ENCODE results near the gene ULK4.

GRCh38 chr3:41260063-41260450 lies 701.8 kb downstream of the ULK4 start:
- TF ChIP-seq SPI1 (IDR thresholded peaks at IDR 0.05; ENCODE audit: low read depth, low read length), result no peak
- TF ChIP-seq POLR2A (IDR thresholded peaks at IDR 0.05; ENCODE audit: low read depth, low read length), result no peak

All from GM12891 (cell line).